Measurements from ENCODE around the gene SCEL. TPM values are rescaled to one million over a fixed set of nuclear protein-coding genes. Genes with fewer than 3 reads are reported as not detected.

The SCEL gene
- total and polyA plus RNA-seq, 2 of the 8 experiments (the other 6 are each of a cell fraction or from before 2014, with no cell fraction given), result not detected

GRCh38 chr13:77558016-77558415, 22.5 kb downstream of the SCEL start:
- Histone ChIP-seq H3K4me3 (ENCODE audit: extremely low read depth in 1 of 4, insufficient read depth in 2 of 4, low read depth in 3 of 4, low read length in 4 of 4) (no peak overlapping the region), H4K91ac (replicated peaks; ENCODE audit: insufficient read length, low read length) (no peak overlapping the region), H2AK5ac (ENCODE audit: low read depth, low read length) (no peak overlapping the region), H3K4ac (replicated peaks; ENCODE audit: insufficient read length, low read depth, low read length) (no peak overlapping the region), H4K8ac (ENCODE audit: extremely low read depth, insufficient read depth, low read length) (no peak overlapping the region), H3K9me3 (ENCODE audit: insufficient read depth in 2 of 2, low read depth in 1 of 2, low read length in 1 of 2) (no peaks in the 10 kb centered on the region), H3K23ac (ENCODE audit: insufficient read length) (no peak overlapping the region), H2BK20ac (ENCODE audit: low read length) (no peak overlapping the region), H3K36me3 (ENCODE audit: control insufficient read depth in 2 of 4, insufficient read depth in 4 of 4, low read length in 3 of 4) (no peaks in the 10 kb centered on the region), H2BK120ac (replicated peaks; ENCODE audit: low read depth, low read length) (no peak overlapping the region), H3K27me3 (replicated peaks in 1 of 4; ENCODE audit: control insufficient read depth in 3 of 4, extremely low read depth in 1 of 4, insufficient read depth in 3 of 4, low read length in 3 of 4) (no peaks in the 10 kb centered on the region), H3K4me1 (replicated peaks in 1 of 4; ENCODE audit: control insufficient read depth in 3 of 4, insufficient read depth in 4 of 4, low read length in 3 of 4) (no peaks in the 10 kb centered on the region), H3K79me2 (ENCODE audit: control insufficient read depth in 1 of 2, insufficient read depth in 2 of 2, low read length in 2 of 2) (no peaks in the 10 kb centered on the region), H3K9ac (replicated peaks in 1 of 4; ENCODE audit: extremely low read depth in 1 of 4, low read depth in 3 of 4, low read length in 3 of 4) (no peak overlapping the region), H2BK5ac (ENCODE audit: low read depth, low read length) (no peak overlapping the region), H4K20me1 (replicated peaks in 1 of 2; ENCODE audit: control insufficient read depth in 1 of 2, insufficient read depth in 2 of 2, low read length in 2 of 2) (no peaks in the 10 kb centered on the region), H3K56ac (replicated peaks; ENCODE audit: insufficient read length, low read depth, low read length) (no peak overlapping the region), H3K14ac (ENCODE audit: insufficient read length) (no peak overlapping the region), H3K4me2 (ENCODE audit: insufficient read depth in 1 of 2, low read depth in 2 of 2, low read length in 2 of 2) (no peak overlapping the region), H2BK12ac (ENCODE audit: low read depth, low read length) (no peak overlapping the region), H2AFZ (ENCODE audit: low read length) (no peak overlapping the region), H3K23me2 (ENCODE audit: low read depth, low read length) (no peaks in the 10 kb centered on the region), H3K27ac (ENCODE audit: low read depth, low read length) (no peak overlapping the region), H4K5ac (ENCODE audit: insufficient read length, low read depth, low read length) (no peak overlapping the region), H2BK15ac (ENCODE audit: low read length) (no peak overlapping the region), H3K18ac (ENCODE audit: extremely low read depth, low read length) (no peak overlapping the region), H3K79me1 (ENCODE audit: low read depth, low read length) (no peaks in the 10 kb centered on the region)
- DNase-seq (ENCODE audit: low read depth in 1 of 2, low spot score in 2 of 2) (no peak), FAIRE-seq (no peak)
- POLR2A ChIA-PET (ENCODE audit: partially characterized antibody), result no interaction called here
- TF ChIP-seq CREB1 (IDR thresholded peaks at IDR 0.05), result no peak
- CTCF ChIA-PET (ENCODE audit: partially characterized antibody), result interaction anchor here (0.8 to 1.4 kb wide), 2 partner anchors 7 to 80 kb away, joined by 3 read pairs; no protein-coding TSS in a partner anchor
- 95% methylated on average over 3 of the region's 3 CpGs; no CpG with 5 or more reads in 1 of the 2 experiments for WGBS, 2 experiments (ENCODE audit: extremely low coverage in 1 of 2, insufficient coverage in 1 of 2, insufficient read length in 1 of 2, insufficient replicate concordance in 2 of 2, low coverage in 1 of 2, low lambda C conversion rate in 2 of 2, missing lambda C conversion rate in 1 of 2)
